T-helper 1 cell (primary cell): Measurements from ENCODE around the gene ARVCF.
"Not testable (repeated sequence)": the region's sequence is repeated elsewhere in the genome, so short reads cannot be mapped to it uniquely, and the experiment has no call there.

Source experiments
- DNase-seq, 5 donors: peaks; one replicate each; pipeline ENCODE4 v3.0.0-alpha.2; 2012 to 2020

Gene ARVCF

GRCh38 chr22:19959043-19959586 is 57.5 kb downstream of the ARVCF start:
- DNase-seq, result no peak

DNA sequence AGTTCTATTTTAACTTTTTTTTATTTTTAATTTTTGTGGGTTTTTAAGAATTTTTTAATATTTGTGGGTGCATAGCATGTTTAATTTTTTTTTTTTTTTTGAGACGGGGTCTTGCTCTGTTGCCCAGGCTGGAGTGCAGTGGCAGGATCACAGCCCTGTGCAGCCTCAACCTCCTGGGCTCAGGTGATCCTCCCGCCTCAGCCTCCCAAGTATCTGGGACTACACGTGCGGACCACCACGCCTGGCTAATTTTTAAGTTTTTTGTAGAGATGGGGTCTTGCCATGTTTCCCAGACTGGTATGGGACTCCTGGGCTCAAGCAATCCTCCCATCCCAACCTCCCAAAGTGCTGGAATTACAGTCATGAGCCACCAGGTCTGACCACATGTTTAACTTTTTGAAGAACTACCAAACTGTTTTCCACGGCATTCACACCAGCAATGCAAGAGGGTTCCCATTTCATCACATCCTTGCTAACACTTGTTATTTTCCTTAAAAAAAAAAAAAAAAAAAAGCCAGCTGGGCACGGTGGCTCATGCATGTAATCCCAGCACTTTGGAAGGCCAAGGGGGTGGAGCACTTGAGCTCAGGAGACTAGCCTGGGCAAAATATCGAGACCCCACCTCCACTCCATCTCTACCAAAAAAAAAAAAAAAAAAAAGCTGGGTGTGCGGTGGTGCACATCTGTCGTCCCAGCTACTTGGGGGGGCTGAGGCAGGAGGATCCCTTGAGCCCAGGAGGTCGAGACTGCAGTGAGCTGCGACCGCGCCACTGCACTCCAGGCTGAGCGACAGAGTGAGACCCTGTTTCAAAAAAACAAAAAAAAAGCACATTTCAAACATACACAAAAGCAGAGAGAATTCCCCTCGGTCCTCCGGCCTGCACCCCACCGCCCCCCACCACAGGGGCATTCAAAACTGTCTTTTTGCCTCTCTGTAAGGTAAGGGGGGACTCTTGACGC is 58.3 kb downstream of the ARVCF start:
- no peak for DNase-seq

GRCh38 chr22:19957445-19957844 is 59.2 kb downstream of the ARVCF start:
- no peak for DNase-seq

DNA sequence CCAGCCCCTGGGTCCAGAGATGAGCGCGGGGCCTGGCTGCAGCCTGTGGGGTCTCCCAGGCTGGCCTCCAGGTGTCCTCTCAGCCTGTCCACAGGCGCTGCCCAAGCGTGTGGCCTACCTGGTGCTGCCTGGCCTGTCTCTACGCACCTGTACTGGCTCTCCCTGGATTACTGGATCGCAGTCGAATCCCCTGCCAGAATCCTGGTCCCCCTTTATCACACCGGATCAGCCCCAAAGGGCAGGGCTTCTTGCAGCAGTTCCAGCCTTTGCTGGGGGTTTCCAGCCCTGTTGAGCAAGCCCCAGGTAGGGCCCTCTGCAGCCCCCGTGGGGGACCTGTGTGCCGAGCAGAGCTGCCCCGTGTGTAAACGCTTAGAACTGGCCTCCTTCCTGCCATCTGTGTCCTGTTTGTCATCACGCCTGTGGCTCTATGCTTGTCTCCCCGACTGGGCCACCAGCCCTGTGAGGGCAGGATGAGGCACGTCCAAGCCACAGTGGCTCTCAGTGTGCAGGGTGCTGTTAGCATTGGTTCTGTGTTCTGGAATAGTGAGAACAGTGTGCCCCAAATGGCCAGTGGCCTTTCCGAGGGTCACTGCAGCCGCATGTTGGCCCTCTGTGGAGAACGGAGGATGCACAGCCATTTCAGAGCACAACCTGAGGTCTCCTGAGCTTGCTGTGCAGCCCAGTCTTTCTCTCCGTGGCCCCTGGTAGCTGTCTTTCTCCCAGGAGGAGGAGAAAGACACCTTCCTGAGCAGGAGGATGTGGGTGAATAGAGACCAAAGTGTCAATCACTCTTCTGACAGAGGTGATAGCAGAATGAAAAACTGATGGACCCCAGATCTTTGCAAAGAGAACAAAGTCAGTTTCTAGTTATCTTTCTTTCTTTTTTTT is 61.1 kb downstream of the ARVCF start:
- no peak for DNase-seq

GRCh38 chr22:19951346-19951745 is 65.3 kb downstream of the ARVCF start:
- DNase-seq, result no peak

GRCh38 chr22:19948057-19948760 is 68.4 kb downstream of the ARVCF start:
- DNase-seq, result no peak

DNA sequence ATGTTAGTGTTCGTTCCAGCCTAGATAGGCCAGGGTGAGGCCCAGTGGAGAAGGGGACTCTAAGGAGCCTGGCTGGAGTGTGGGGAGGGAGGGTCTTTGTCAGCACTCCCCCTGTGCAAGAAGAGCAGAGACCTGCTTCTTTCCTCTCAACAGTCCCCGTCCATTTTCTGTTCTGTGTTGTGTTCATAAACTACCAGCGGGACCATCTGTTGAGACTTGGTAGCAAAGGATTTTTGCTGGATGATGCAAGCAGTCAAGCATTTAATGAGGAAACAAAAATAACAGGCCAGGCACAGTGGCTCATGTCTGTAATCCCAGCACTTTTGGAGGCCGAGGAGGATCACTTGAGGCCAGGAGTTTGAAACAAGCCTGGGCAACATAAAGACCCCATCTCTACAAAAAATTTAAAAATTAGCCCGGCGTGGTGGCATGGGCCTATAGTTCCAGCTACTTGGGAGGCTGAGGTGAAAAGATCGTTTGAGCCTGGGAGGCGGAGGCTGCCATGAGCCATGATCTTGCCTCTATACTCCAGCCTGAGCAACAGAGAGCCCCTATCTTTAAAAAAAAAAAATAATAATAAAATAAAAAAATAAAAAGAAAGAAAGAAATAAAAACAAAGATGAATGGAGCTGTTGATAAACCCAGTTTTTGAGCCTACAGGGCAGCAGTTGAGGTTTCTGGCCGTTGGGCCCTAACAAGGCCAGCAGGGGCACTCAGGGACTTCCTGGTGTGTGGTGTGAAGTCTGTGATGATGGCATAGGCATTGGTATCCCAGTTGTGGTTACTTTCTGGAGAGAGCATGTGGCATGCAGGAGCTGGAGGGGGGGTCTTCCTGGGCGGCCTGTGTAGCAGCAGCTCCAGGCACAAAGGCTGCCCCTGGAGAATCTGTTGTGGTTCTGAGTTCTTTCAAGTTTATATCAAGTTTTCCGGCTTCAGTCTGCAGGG is 73.3 kb downstream of the ARVCF start:
- DNase-seq, result peak in 1 of 5 donors; percentile 24

- peak in 1 of 5 donors; percentile 18 for DNase-seq
These were observed 74.2 kb downstream of the ARVCF start for GRCh38 chr22:19942157-19943081.

- peak; percentile 32 to 75 (median 62) for DNase-seq
These were observed 75.1 kb downstream of the ARVCF start, which contains the start of the genes COMT and TXNRD2 for GRCh38 chr22:19941365-19942082. COMT (plus strand) TSS chr22:19941772; CDS start chr22:19962527, 20,755 bp downstream. TXNRD2 (minus strand) TSS chr22:19941818; CDS start chr22:19941803, 15 bp downstream.

GRCh38 chr22:19940536-19941364 is 75.9 kb downstream of the ARVCF start:
- DNase-seq, result no peak

GRCh38 chr22:19937616-19938473 is 78.8 kb downstream of the ARVCF start:
- DNase-seq, result no peak

DNA sequence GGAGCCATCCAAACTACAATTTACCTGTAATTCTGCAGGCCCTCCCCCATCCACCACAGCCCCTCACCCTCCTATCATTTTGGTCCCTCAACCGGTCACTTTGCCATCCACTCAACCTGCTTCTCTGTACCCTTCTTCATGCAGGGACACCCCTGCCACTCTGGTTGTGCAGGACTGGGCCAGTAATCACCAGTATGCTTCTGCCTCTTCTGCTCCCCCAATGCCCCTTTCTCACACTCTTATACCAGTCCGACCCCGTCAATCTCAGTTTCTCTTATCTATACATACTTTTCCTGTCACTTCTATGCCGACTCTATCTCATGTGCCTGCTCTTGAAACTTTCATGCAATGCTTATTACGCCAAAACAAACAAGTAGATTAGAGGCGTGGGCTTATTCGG is 80.1 kb downstream of the ARVCF start:
- no peak for DNase-seq

DNA sequence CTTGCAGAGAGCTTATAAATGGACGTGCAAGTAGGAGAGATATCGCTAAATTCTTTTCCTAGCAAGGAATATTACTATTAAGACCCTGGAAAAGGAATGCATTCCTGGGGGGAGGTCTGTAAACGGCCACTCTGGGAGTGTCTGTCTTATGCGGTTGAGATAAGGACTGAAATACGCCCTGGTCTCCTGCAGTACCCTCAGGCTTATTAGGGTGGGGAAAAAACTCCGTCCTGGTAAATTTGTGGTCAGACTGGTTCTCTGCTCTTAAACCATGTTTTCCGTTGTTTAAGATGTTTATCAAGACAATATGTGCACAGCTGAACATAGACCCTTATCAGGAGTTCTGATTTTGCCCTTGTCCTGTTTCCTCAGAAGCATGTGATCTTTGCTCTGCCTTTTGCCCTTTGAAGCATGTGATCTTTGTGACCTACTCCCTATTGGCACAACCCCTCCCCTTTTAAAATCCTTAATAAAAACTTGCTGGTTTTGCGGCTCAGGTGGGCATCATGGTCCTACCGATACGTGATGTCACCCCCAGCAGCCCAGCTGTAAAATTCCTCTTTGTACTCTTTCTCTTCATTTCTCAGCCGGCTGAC is 81.4 kb downstream of the ARVCF start:
- not testable (repeated sequence) for DNase-seq

GRCh38 chr22:19933341-19934241 is 83.0 kb downstream of the ARVCF start:
- no peak for DNase-seq

- no peak for DNase-seq
These were observed 84.0 kb downstream of the ARVCF start for GRCh38 chr22:19932367-19933206.
